PC-3 (cell line): ENCODE data around the gene LCP1. TPM values are rescaled to one million over a fixed set of nuclear protein-coding genes. Genes with fewer than 3 reads are reported as not detected.

Experiments
- ATAC-seq: fragments of 200-7000 bp; cut with Tn5 transposase; 2 replicates; pipeline ENCODE4 v1.9.1; 2020; ENCODE audit warnings: mild to moderate bottlenecking, moderate library complexity
- BruUV-seq: library from RNA; stranded (reverse); fragments of 400-500 nt; replicated peaks from 2 replicates; lab custom pipeline; 2021; lab: Mats Ljungman, UMichigan
- CTCF ChIA-PET: fragments of 300-600 bp; sonication (Branson Sonifier 250); formaldehyde crosslinking; loops from one replicate; lab custom pipeline; 2022; ENCODE audit warnings: antibody characterized with exemption; lab: Charles Lee
- POLR2A ChIA-PET: fragments of 300-600 bp; sonication (Branson Sonifier 250); formaldehyde crosslinking; loops from one replicate; lab custom pipeline; 2022; ENCODE audit warnings: antibody characterized with exemption; ENCODE audit not compliant: unreplicated experiment; lab: Charles Lee
- DNase-seq: peaks from one replicate; pipeline ENCODE4 v3.0.0-alpha.2; 2015
- H2AFZ ChIP-seq: fragments of 300-600 bp; sonication (generic); 2 replicates; pipeline ENCODE4 v1.6.0; 2016; ENCODE audit warnings: antibody characterized with exemption, low read length
- H3F3A ChIP-seq: fragments of 300-600 bp; sonication (generic); one replicate; pipeline ENCODE4 v1.6.0; 2017; ENCODE audit warnings: antibody characterized with exemption, low read length, control low read depth, mild to moderate bottlenecking; ENCODE audit not compliant: unreplicated experiment
- H3K27ac ChIP-seq: fragments of 300-600 bp; sonication (generic); 2 replicates; pipeline ENCODE4 v1.5.1; 2016; ENCODE audit warnings: mild to moderate bottlenecking, low read length
- H3K27me3 ChIP-seq: fragments of 300-600 bp; sonication (generic); 2 replicates; pipeline ENCODE4 v1.6.1; 2016; ENCODE audit warnings: low read length, mixed read lengths
- H3K36me3 ChIP-seq: fragments of 300-600 bp; sonication (generic); 2 replicates; pipeline ENCODE4 v1.6.1; 2016; ENCODE audit warnings: low read depth, mixed run types, low read length, mixed read lengths
- H3K4me1 ChIP-seq: fragments of 300-600 bp; sonication (generic); 2 replicates; pipeline ENCODE4 v1.5.1; 2016; ENCODE audit warnings: low read length; ENCODE audit not compliant: insufficient read depth
- H3K4me2 ChIP-seq: fragments of 300-600 bp; sonication (generic); 2 replicates; pipeline ENCODE4 v1.6.0; 2016; ENCODE audit warnings: low read length
- H3K4me3 ChIP-seq: fragments of 300-600 bp; sonication (generic); 2 replicates; pipeline ENCODE4 v1.5.1; 2016; ENCODE audit warnings: mild to moderate bottlenecking, low read length, mixed read lengths
- H3K79me2 ChIP-seq: fragments of 300-600 bp; sonication (generic); 2 replicates; pipeline ENCODE4 v1.6.1; 2017; ENCODE audit warnings: low read length, mixed read lengths
- H3K9ac ChIP-seq: fragments of 300-600 bp; sonication (generic); 2 replicates; pipeline ENCODE4 v1.6.0; 2016; ENCODE audit warnings: mild to moderate bottlenecking, low read length
- H3K9me2 ChIP-seq: fragments of 300-600 bp; sonication (generic); replicated peaks from 2 replicates; pipeline ENCODE4 v1.6.1; 2016; ENCODE audit warnings: mixed run types, low read length, mixed read lengths
- H3K9me3 ChIP-seq: fragments of 300-600 bp; sonication (generic); 2 replicates; pipeline ENCODE4 v1.6.1; 2016; ENCODE audit warnings: low read length, mixed read lengths
- H4K20me1 ChIP-seq: fragments of 300-600 bp; sonication (generic); 2 replicates; pipeline ENCODE4 v1.6.1; 2016; ENCODE audit warnings: low read length, mixed read lengths
- CTCF ChIP-seq: fragments of 300-600 bp; sonication (generic); conservative IDR thresholded peaks from 2 replicates; pipeline ENCODE4 v1.5.1; 2017; ENCODE audit warnings: antibody characterized with exemption, low read depth, mild to moderate bottlenecking, low read length
- EZH2 ChIP-seq: fragments of 300-600 bp; sonication (generic); IDR thresholded peaks from one replicate; pipeline ENCODE4 v1.6.1; 2017; ENCODE audit warnings: antibody characterized with exemption, mild to moderate bottlenecking, low read length; ENCODE audit not compliant: unreplicated experiment
- EZH2phosphoT487 ChIP-seq: fragments of 300-600 bp; sonication (generic); IDR thresholded peaks from 2 replicates; pipeline ENCODE4 v1.6.1; 2018; ENCODE audit warnings: mild to moderate bottlenecking, antibody characterized with exemption, low read length, borderline replicate concordance
- intact Hi-C: fragments of 100-400 bp; cut with micrococcal nuclease; formaldehyde crosslinking; loops from 2 replicates; pipeline ENCODE4 v1.9.0; 2023
- total RNA-seq: library from RNA; depleted of rRNA; stranded (reverse); fragments of >200 nt; gene quantifications from 2 replicates; pipeline ENCODE4 v1.2.3, GENCODE V29; 2014

Gene LCP1
- total RNA-seq, 1 experiment from 2014 or later: 143 TPM

GRCh38 chr13:46176756-46177155 lies 5.2 kb downstream of the LCP1 start:
- H3K9me2 ChIP-seq: no peaks in the 10 kb centered on the region
- intact Hi-C loops: no loop called here
- no peak overlapping the region for H2AFZ ChIP-seq
- no peak overlapping the region for H3K4me2 ChIP-seq
- H4K20me1 ChIP-seq: peaks cover 3% of the 10 kb centered on the region; the same call in 1 of the 2 replicates
- no peak overlapping the region for H3K4me3 ChIP-seq
- ATAC-seq (no peak), DNase-seq (no peak)
- H3K4me1 ChIP-seq: 0 out of 2 replicates have a peak, but pooled peaks cover 9% of the 10 kb centered on the region
- ChIA-PET CTCF (no interaction called here), POLR2A (no interaction called here)
- no peaks in the 10 kb centered on the region for H3K9me3 ChIP-seq
- peaks cover 99% of the 10 kb centered on the region for H3K79me2 ChIP-seq
- no peak overlapping the region for H3K27ac ChIP-seq
- H3F3A ChIP-seq: no peaks in the 10 kb centered on the region
- H3K27me3 ChIP-seq: no peaks in the 10 kb centered on the region
- H3K9ac ChIP-seq: no peak overlapping the region
- TF ChIP-seq CTCF (no peak), EZH2 (no peak), EZH2phosphoT487 (no peak)
- H3K36me3 ChIP-seq: no peaks in the 10 kb centered on the region; the same call in 1 of the 2 replicates
- no TSS peak for BruUV-seq

DNA sequence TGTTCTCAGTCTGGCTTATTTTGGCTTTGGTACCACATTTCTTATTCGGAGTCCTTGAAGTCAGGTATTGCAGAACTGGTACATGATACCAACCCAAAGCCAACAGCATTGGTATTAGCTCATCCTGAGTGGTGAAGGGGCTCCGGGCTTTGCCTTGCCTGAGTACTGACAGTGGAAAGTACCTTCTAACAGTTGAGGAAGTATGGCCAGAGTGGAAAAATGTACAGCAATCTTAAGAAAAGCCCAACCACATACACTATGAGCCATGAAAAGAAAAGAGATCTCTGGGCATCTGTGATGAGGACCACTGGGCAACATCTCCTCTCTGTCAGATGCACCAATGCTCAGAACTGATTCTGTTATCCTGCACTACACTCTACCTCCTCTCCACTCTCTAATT lies 8.3 kb downstream of the LCP1 start:
- H3K27me3 ChIP-seq: no peaks in the 10 kb centered on the region
- H3K79me2 ChIP-seq: peaks cover 99% of the 10 kb centered on the region
- 0 out of 2 replicates have a peak, but pooled peaks cover 5% of the 10 kb centered on the region for H4K20me1 ChIP-seq
- no peak overlapping the region for H3K4me3 ChIP-seq
- no peak overlapping the region for H2AFZ ChIP-seq
- DNase-seq (no peak), ATAC-seq (no peak)
- no peaks in the 10 kb centered on the region for H3F3A ChIP-seq
- no peak overlapping the region for H3K9ac ChIP-seq
- ChIA-PET CTCF (no interaction called here), POLR2A (no interaction called here)
- no peaks in the 10 kb centered on the region; the same call in 1 of the 2 replicates for H3K36me3 ChIP-seq
- H3K9me3 ChIP-seq: no peaks in the 10 kb centered on the region
- no peak for TF ChIP-seq EZH2
- intact Hi-C loops: no loop called here
- 0 out of 2 replicates have a peak, but pooled peaks cover 4% of the 10 kb centered on the region for H3K4me1 ChIP-seq
- BruUV-seq: no TSS peak
- H3K4me2 ChIP-seq: no peak overlapping the region
- no peak overlapping the region for H3K27ac ChIP-seq
- no peaks in the 10 kb centered on the region for H3K9me2 ChIP-seq

GRCh38 chr13:46172531-46172991 lies 9.4 kb downstream of the LCP1 start:
- Histone ChIP-seq H3K9me3 (no peaks in the 10 kb centered on the region), H3K36me3 (no peaks in the 10 kb centered on the region; the same call in 1 of the 2 replicates), H3K4me3 (no peak overlapping the region), H3K9me2 (no peaks in the 10 kb centered on the region), H3K4me1 (0 out of 2 replicates have a peak, but pooled peaks cover 4% of the 10 kb centered on the region), H3K27ac (no peak overlapping the region), H3K9ac (no peak overlapping the region), H3K4me2 (no peak overlapping the region), H3K27me3 (no peaks in the 10 kb centered on the region), H4K20me1 (0 out of 2 replicates have a peak, but pooled peaks cover 5% of the 10 kb centered on the region), H3K79me2 (peaks cover 99% of the 10 kb centered on the region), H3F3A (no peaks in the 10 kb centered on the region), H2AFZ (no peak overlapping the region)
- no peak for DNase-seq
- intact Hi-C loops: no loop called here
- TF ChIP-seq EZH2 (no peak), CTCF (no peak), EZH2phosphoT487 (no peak)
- ChIA-PET POLR2A (interaction anchor here (0.7 kb wide), 1 partner anchor 73 kb away, joined by 6 read pairs; no protein-coding TSS in a partner anchor), CTCF (no interaction called here)
- no TSS peak for BruUV-seq
- no peak for ATAC-seq
